Natural killer cell (primary cell): Measurements from ENCODE around the gene ZMYND12. TPM values are rescaled to one million over a fixed set of nuclear protein-coding genes. Genes with fewer than 3 reads are reported as not detected.
A peak's percentile ranks its signal among the peaks of the same experiment; 100 is the strongest.

Experiments
- ATAC-seq, 3 donors: fragments of 150-1000 bp in 2 of 3; fragments of 200-7000 bp in 1 of 3; cut with Tn5 transposase; 1 replicate in 1 of 3; 2 replicates in 2 of 3; pipeline ENCODE4 v1.10.0; 2021; ENCODE audit warnings: mild to moderate bottlenecking in 2 of 3, moderate library complexity in 2 of 3
- DNase-seq, 2 donors: peaks; one replicate each; pipeline versions ENCODE4 v3.0.0 to v3.0.0-alpha.2; 2013 to 2021; ENCODE audit warnings: mixed read lengths in 1 of 2
- H3K27ac ChIP-seq: one replicate; pipeline ENCODE4 v1.5.1; 2013; ENCODE audit warnings: mild to moderate bottlenecking, low read length
- H3K27me3 ChIP-seq: one replicate; pipeline ENCODE4 v1.6.1; 2013; ENCODE audit warnings: low read length; ENCODE audit not compliant: control insufficient read depth, insufficient read depth
- H3K36me3 ChIP-seq: one replicate; pipeline ENCODE4 v1.6.1; 2013; ENCODE audit warnings: low read length; ENCODE audit not compliant: control insufficient read depth, insufficient read depth
- H3K4me1 ChIP-seq: one replicate; pipeline ENCODE4 v1.6.1; 2013; ENCODE audit warnings: low read length; ENCODE audit not compliant: control insufficient read depth, insufficient read depth
- H3K4me3 ChIP-seq: one replicate; pipeline ENCODE4 v1.5.1; 2013; ENCODE audit warnings: low read length
- H3K9me3 ChIP-seq: one replicate; pipeline ENCODE4 v1.6.1; 2013; ENCODE audit warnings: low read length; ENCODE audit not compliant: control insufficient read depth, insufficient read depth
- H3K27ac Mint-ChIP-seq, 2 donors: one replicate each; pipeline ENCODE4 v1.8.0; 2022; ENCODE audit warnings: mild to moderate bottlenecking in 2 of 2, mixed read lengths in 2 of 2, moderate library complexity in 1 of 2
- H3K27me3 Mint-ChIP-seq, 2 donors: one replicate each; pipeline ENCODE4 v1.8.0; 2022; ENCODE audit warnings: low read depth in 2 of 2, mixed read lengths in 2 of 2
- H3K36me3 Mint-ChIP-seq: one replicate; pipeline ENCODE4 v1.8.0; 2022; ENCODE audit warnings: mixed read lengths
- H3K4me1 Mint-ChIP-seq, 2 donors: one replicate each; pipeline ENCODE4 v1.8.0; 2022; ENCODE audit warnings: mixed read lengths in 2 of 2
- H3K4me3 Mint-ChIP-seq: one replicate; pipeline ENCODE4 v1.8.0; 2022; ENCODE audit warnings: mild to moderate bottlenecking, moderate library complexity, mixed read lengths
- H3K9me3 Mint-ChIP-seq, 2 donors: one replicate each; pipeline ENCODE4 v1.8.0; 2022; ENCODE audit warnings: mixed read lengths in 2 of 2
- WGBS: methylation state at CpG from one replicate; pipeline ENCODE4 v1.1.7; 2013; ENCODE audit warnings: missing lambda C conversion rate; ENCODE audit not compliant: insufficient coverage; 5-methylcytosine and 5-hydroxymethylcytosine counted together
- intact Hi-C: fragments of 100-400 bp; cut with micrococcal nuclease; formaldehyde crosslinking; loops from one replicate; pipeline ENCODE4 v1.14.2; 2022
- total RNA-seq, 4 donors: library from RNA; stranded (reverse); fragments of 120-200 nt in 1 of 4; gene quantifications; one replicate each; pipeline versions ENCODE4 v1.2.3 to v1.2.4, GENCODE V29; 2013 to 2022
- TF ChIP-seq, protein P1 (sequence below): fragments of 200-600 bp; IDR thresholded peaks from one replicate; pipeline ENCODE4 v1.8.0; 2022; ENCODE audit warnings: antibody characterized with exemption

ZMYND12 gene
- total RNA-seq, 3 donors from 2014 or later (not counting 1 experiment from before 2014, with no cell fraction given), result 0.47 to 1.1 (median 0.97) TPM

- Mint-ChIP-seq H3K9me3 (no peaks in the 10 kb centered on the region), H3K4me1 (no peaks in the 10 kb centered on the region), H3K27ac (no peak overlapping the region), H3K27me3 (peaks cover 1 to 3% of the 10 kb centered on the region in 2 donors), H3K4me3 (no peak overlapping the region), H3K36me3 (no peaks in the 10 kb centered on the region)
- no peaks in the 10 kb centered on the region for H3K27me3 ChIP-seq
- no peaks in the 10 kb centered on the region for H3K4me1 ChIP-seq
- 91% methylated on average over 16 of the region's 17 CpGs for WGBS
- no peaks in the 10 kb centered on the region for H3K36me3 ChIP-seq
- no peak overlapping the region for H3K27ac ChIP-seq
- DNase-seq, result no peak
- H3K9me3 ChIP-seq, result no peaks in the 10 kb centered on the region
- TF ChIP-seq, protein P1, sequence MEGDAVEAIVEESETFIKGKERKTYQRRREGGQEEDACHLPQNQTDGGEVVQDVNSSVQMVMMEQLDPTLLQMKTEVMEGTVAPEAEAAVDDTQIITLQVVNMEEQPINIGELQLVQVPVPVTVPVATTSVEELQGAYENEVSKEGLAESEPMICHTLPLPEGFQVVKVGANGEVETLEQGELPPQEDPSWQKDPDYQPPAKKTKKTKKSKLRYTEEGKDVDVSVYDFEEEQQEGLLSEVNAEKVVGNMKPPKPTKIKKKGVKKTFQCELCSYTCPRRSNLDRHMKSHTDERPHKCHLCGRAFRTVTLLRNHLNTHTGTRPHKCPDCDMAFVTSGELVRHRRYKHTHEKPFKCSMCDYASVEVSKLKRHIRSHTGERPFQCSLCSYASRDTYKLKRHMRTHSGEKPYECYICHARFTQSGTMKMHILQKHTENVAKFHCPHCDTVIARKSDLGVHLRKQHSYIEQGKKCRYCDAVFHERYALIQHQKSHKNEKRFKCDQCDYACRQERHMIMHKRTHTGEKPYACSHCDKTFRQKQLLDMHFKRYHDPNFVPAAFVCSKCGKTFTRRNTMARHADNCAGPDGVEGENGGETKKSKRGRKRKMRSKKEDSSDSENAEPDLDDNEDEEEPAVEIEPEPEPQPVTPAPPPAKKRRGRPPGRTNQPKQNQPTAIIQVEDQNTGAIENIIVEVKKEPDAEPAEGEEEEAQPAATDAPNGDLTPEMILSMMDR, result no peak
- H3K4me3 ChIP-seq, result no peak overlapping the region
- intact Hi-C loops, result no loop called here
- ATAC-seq, result no peak
Measured at GRCh38 chr1:42414551-42415496, 41.0 kb downstream of the ZMYND12 start.

DNA sequence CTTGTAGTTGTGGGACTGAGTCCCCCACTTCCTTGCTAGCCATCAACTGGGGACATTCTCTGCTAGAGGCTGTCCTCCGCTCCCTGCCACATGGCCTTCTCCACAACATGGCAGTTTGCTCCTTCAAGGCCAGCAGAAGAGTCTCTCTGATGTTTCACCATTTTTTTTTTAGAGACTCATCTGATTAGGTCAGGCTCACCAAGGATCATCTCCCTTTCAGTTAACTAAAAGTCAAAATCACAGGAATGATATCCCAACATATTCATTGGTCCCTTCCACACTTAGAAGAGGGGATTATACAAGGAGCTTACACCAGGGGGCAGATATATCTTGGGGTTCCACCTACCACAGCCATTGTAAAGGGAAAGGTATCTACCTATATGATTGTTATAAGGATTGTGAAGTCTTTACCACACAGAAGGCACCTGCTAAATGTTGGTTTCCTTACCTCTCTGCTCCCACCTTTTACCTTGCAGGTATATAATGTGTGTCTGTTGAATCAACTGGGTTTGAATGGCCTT lies 51.9 kb downstream of the ZMYND12 start:
- Mint-ChIP-seq H3K9me3 (no peaks in the 10 kb centered on the region), H3K4me1 (no peaks in the 10 kb centered on the region), H3K36me3 (no peaks in the 10 kb centered on the region), H3K27ac (no peak overlapping the region), H3K4me3 (no peak overlapping the region), H3K27me3 (peaks cover 0 to 7% of the 10 kb centered on the region in 2 donors)
- Histone ChIP-seq H3K9me3 (no peaks in the 10 kb centered on the region), H3K36me3 (no peaks in the 10 kb centered on the region), H3K27ac (no peak overlapping the region), H3K4me3 (no peak overlapping the region), H3K4me1 (no peaks in the 10 kb centered on the region), H3K27me3 (no peaks in the 10 kb centered on the region)
- TF ChIP-seq, protein P1, result no peak
- ATAC-seq (no peak), DNase-seq (peak in 1 of 2 donors; percentile 13)
- 95% methylated on average over 1 of the region's 1 CpG for WGBS
- intact Hi-C loops, result no loop called here

- Mint-ChIP-seq H3K4me3 (no peak overlapping the region), H3K36me3 (no peaks in the 10 kb centered on the region), H3K9me3 (no peaks in the 10 kb centered on the region), H3K27ac (no peak overlapping the region), H3K27me3 (peaks cover 0 to 2% of the 10 kb centered on the region in 2 donors), H3K4me1 (no peaks in the 10 kb centered on the region)
- ATAC-seq, result no peak
- Histone ChIP-seq H3K36me3 (no peaks in the 10 kb centered on the region), H3K9me3 (no peaks in the 10 kb centered on the region), H3K27ac (no peak overlapping the region), H3K27me3 (no peaks in the 10 kb centered on the region), H3K4me3 (no peak overlapping the region), H3K4me1 (no peaks in the 10 kb centered on the region)
- TF ChIP-seq, protein P1, result no peak
- 90% methylated on average over 10 of the region's 10 CpGs for WGBS
- DNase-seq, result no peak
- intact Hi-C loops, result no loop called here
Measured at GRCh38 chr1:42399315-42400100, 56.3 kb downstream of the ZMYND12 start.
